Activated CD8-positive, alpha-beta memory T cell treated with anti-CD3 and anti-CD28 coated beads for 4 hours (primary cell): ENCODE measurements around the gene PPM1D.
A peak's percentile ranks its signal among the peaks of the same experiment; 100 is the strongest.
"Not testable (repeated sequence)": the region's sequence is repeated elsewhere in the genome, so short reads cannot be mapped to it uniquely, and the experiment has no call there.

Experiments
- DNase-seq, 2 donors: peaks; one replicate each; pipeline ENCODE4 v3.0.0-alpha.2; 2020; ENCODE audit warnings: low read depth in 2 of 2

Gene PPM1D

GRCh38 chr17:60599620-60600489, at the start of gene PPM1D:
Gene PPM1D, plus strand, starts transcription at chr17:60600193. Its CDS starts 222 bp downstream, at chr17:60600415.
- peak; percentile 94 to 96 for DNase-seq

DNA sequence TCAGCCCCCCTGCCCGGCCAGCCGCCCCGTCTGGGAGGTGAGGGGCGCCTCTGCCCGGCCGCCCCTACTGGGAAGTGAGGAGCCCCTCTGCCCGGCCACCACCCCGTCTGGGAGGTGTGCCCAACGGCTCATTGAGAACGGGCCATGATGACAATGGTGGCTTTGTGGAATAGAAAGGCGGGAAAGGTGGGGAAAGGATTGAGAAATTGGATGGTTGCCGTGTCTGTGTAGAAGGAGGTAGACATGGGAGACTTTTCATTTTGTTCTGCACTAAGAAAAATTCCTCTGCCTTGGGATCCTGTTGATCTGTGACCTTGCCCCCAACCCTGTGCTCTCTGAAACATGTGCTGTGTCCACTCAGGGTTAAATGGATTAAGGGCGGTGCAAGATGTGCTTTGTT, 47.7 kb upstream of the PPM1D start:
- DNase-seq: not testable (repeated sequence)

DNA sequence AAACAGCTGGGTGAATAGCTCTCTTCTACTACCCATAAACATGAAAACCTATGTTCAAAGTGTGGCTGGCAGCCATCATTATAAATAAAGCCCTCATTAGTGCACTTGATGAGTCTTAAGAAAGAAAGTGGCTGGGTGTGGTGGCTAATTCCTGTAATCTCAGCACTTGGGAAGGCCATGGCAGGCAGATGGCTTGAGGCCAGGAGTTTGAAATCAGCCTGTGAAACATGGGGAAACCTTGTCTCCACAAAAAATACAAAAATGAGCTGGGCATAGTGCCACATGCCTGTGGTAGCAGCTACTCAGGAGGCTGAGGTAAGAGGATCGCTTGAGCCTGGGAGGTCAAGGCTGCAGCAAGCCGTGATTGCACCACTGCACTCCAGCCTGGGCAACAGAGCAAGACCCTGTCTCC, 45.6 kb upstream of the PPM1D start:
- DNase-seq: no peak

- DNase-seq: no peak
Measured at GRCh38 chr17:60555786-60556185, 44.2 kb upstream of the PPM1D start.

DNA sequence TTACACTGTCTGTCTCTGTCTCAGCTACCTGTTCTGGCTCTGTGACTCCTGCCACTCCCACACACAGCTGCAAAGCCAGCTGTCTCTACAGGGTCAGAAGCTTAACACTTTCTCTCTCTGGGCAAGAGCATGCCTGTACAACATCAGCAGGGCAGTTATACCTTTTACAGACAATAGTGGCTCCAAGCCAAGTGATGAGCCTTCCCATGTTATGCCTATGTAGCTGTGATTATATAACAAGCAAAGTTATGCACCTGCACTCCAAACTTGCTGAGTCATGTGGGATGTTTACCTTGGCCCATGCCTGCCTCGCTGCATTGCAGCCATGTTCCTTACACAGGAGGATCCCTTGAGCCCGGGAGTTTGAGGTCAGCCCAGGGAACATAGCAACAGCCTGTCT, 42.2 kb upstream of the PPM1D start:
- DNase-seq: no peak

DNA sequence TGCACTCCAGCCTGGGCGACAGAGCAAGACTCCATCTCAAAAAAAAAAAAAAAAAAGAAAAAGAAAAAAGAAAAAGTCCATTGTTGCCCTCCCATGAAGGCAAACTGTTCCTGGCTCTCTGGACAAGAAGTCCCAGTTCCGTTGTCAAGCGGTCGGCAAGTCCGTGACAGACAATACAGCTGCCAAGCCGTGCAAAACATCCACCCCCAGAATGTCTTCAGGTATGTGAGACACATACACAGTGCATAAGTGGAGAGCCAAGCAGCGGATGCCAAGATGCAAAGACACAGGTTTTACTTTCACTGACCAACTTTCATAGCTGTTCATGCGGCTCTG, 40.4 kb upstream of the PPM1D start:
- DNase-seq: no peak

- DNase-seq: no peak
Measured at GRCh38 chr17:60559995-60560859, 39.8 kb upstream of the PPM1D start.

DNA sequence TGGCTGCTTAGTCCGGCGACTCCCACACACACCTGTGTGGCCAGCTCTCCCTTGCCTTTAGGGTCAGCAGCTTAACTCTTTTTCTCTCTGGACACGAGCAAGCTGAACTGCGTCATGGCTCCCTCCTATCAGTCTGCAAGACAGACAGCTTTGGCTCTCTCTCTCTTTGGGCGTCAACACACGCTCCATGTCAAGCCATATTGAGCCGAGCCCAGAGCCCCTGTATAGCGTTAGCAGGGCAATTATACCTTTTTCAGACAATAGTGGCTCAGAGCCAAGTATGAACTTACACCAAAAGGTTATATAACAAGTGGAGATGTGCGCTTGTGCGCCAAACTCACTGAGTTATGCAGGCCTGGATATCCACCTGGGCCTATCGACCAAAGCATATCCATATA, 39.1 kb upstream of the PPM1D start:
- DNase-seq: no peak

GRCh38 chr17:60562421-60562820, 37.6 kb upstream of the PPM1D start:
- DNase-seq: no peak

DNA sequence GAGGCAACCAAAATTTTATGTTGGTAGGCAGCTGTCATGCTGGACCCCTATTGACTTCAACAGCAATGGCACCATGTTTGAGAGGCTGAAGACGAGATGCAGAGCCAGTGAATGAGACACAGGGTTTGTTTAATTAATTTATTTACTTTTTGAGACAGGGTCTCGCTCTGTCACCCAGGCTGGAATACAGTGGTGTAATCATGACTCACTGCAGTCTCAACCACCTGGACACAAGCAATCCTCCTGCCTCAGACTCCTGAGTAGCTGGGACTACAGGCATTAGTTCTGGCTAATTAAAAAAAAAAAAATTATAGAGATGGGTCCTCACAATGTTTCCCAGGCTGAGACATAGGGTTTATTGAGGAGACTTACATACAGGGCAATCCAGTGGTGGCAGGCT, 36.2 kb upstream of the PPM1D start:
- DNase-seq: no peak

DNA sequence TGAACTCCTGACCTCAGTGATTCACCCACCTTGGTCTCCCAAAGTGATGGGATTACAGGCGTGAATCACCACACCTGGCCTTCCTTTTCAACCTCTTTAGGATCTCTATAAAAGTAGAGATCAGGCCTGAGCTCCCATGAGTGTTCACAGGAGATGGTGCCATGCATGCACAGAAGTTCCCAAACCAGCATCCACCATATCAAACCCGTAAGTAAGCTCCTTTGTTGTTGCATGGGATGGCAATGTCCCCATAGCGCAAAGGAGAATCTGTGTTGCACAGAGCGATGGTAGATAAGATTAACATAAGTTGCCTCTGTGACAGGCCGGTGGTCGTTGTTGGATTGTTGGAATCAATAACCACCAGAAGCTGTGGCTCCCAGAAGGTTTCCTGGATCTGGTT, 34.8 kb upstream of the PPM1D start:
- DNase-seq: no peak

DNA sequence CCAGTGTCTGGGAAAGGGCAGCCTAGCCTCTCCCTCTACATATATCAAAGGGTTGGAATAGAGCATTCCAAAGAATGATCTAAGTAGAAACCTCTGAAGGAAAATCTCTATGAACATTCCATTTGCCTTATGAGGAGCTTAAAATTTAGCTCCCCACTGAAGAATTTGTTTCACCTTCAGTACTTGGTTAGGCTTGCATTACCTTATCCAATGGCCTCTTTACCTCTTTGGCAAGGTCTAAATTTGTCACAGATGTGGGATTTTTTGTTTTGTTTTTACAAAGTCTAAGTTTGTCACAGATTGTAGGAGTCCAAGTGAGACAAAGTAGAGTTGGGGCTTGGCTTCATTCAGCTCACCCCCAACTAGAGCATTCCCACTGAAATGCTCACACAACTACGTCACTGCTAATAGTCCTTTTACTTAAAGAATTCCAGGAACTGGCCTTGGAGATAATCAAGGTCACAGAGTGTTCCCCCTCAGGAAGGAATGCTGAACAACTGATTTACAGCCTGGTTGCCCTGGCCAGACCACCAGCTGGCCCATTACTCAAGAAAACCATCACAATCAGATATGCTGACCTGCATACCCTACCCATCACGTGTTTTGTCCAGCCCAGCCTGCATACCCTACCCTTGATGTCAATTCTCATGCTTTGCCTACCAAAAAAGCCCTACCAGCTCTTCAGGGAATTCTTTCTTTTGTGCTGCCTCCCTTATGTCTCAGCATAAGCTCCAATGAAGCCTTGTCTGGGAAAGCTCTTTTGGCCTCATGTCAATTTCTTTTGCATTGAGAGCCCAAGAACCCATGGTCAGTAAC, 26.5 kb upstream of the PPM1D start:
- no peak for DNase-seq

- DNase-seq: no peak
Measured at GRCh38 chr17:60577147-60577915, 22.7 kb upstream of the PPM1D start.

GRCh38 chr17:60579090-60579489, 20.9 kb upstream of the PPM1D start:
- DNase-seq: no peak

- no peak for DNase-seq
Measured at GRCh38 chr17:60579551-60579950, 20.4 kb upstream of the PPM1D start.

- no peak for DNase-seq
Measured at GRCh38 chr17:60583008-60583407, 17.0 kb upstream of the PPM1D start.

DNA sequence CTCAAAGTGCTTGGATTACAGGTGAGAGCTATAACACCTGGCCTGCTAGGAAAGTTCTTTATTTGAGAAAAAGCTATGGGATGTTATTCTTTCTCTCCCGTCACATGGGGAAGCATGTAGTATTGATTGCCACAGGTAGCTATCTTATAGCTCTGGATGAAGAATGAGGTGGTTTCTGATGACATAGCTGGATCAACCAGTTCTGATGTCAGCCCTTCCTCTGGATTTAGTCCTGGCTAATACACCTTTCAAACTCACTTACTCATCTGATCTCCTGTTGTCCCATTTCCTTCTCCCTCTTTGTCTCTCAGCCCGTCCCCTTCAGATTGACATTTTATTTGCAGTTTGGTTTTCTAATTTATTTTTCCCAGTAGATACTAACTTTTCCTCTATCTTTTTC, 14.1 kb upstream of the PPM1D start:
- no peak for DNase-seq

GRCh38 chr17:60586288-60586974, 13.6 kb upstream of the PPM1D start:
- DNase-seq: no peak

DNA sequence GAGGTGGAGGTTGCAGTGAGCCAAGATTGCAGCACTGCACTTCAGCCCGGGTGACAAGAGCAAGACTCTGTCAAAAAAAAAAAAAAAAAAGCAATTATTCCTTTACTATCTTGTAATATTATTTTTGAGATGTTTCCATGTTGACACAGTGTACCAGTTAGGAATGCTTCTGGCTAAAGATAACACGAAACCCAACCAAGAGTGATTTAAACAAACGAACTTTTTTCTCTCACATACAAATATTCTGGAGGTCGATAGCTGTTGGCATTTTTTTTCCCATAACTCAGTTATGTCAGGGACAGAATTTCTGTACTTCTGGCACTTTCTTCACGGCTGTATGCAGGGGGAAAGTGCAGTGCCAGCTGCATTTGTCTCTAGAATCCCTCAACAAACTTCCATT, 9.9 kb upstream of the PPM1D start:
- DNase-seq: no peak

DNA sequence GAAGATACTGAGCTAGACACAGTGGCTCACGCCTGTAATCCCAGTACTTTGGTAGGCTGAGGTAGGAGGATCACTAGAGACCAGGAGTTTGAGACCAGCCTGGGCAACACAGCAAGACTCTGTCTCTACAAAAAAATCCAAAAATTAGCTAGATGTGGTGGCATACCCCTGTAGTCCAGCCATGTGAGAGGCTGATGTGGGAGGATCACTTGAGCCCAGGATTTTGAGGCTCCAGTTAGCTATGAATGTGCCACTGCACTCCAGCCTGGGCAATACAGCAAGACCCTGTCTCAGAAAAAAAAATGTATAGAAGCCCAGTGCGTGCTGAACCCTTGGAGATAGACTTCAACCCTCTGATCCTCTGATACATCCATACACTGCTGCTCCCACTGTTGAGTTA, 7.2 kb upstream of the PPM1D start:
- no peak for DNase-seq
